ENCODE data around the gene TMCC3.

Gene TMCC3

GRCh38 chr12:94670898-94671297 lies 20.5 kb upstream of the TMCC3 start:
- DNase-seq = no peak

- no peak for DNase-seq
Observed at GRCh38 chr12:94670075-94670474, 19.7 kb upstream of the TMCC3 start.

DNA sequence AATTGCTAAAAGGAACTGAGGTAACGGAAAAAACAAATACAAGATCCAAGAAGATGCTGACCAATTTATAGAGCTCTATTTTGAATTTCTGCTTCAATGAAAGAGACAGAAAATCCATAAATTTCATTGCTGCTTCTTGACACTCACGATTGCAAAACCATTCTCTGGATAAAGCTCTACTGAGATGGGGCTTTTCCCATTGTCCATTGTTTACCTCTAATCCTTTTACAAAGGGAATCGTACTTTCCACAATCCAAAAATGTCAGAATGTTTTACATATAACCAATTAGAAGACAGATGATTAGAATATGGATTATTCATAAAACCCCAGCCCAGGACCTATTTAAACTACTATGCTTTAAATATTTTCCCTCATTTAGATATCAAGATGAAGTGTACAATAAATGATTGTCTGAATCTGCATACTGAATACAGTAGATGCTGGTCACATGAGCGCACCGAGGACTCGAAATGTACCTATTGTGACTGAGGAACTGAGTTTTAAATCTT lies 16.7 kb upstream of the TMCC3 start:
- DNase-seq = no peak

DNA sequence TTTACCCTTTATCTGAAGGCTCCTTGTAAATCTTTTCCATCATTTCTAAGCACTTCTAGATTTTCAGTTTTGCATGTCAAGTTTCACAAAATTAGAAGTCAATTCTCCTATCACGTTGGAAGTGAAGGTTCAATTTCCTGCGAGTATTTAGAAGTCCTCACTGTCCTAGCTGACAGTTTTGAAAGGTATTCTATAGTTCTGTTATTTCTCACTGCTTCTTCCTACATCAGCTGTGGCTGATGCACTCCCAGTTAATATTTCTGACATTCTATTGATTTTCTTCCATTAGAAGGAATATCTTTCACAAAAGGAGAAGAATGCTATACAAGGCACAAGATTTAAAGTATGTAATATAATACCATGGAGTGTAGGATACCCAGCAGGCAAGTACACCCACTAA lies 15.8 kb upstream of the TMCC3 start:
- no peak for DNase-seq

DNA sequence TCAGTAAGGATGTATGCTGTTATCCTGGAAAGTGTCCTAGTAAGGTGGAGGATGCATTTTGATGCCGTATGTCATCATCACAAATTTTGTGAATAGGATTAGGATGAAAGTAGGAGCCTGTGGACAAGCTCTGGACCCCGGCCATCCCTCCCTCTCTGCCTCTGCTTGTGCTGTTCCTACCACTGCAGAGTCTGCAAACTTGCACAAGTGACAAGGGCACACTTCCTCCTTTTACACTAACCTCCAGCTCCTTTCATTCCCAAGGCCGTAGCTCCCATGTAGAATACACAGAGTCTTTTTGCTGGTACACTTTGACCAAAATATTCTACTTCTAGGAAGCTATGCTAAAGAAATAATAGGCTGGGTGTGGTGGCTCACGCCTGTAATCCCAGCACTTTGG lies 13.3 kb upstream of the TMCC3 start:
- no peak for DNase-seq

GRCh38 chr12:94663071-94663470 lies 12.7 kb upstream of the TMCC3 start:
- DNase-seq = no peak

DNA sequence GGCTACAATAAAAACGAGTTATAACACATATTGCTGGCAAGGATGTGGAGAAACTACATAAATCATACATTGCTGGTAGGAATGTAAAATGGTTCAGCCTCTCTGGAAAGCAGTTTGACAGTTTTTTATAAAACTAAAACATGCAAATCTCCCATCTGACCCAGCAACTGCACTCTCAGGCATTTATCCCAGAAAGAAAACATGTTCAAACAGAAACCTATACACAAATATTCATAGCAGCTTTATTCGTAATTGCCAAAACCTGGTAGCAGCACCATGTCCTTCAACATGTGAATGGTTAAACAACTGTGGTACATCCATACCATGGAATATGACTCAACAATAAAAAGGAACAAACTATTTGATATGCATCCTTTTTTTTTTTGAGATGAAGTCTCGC lies 10.1 kb upstream of the TMCC3 start:
- no peak for DNase-seq

DNA sequence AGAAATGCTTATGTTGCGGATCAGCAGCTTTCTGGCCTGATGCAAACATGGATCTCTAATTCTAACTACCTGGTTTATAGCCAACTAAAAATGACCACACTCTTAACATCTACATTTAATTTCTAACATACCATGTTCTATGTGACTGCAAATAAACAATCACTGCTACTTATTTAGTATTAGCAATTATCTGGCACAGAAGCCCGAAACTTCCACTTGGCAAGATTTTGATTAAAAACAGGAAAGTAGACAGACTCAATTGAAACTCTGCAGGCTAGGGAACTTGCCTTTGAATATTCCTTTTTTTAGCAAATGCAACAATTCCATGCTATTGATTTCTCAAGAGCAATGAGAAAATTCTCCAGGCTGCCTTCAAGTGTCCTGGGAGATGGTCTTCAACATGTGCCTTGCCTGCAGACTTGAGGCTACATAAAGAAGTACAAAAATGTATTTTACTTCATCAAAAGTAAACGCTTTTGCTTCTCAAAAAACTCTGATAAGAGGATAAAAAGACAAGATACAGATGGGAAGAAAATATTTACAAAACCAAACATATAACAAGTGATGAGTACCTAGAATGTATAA lies 9.1 kb upstream of the TMCC3 start:
- no peak for DNase-seq

DNA sequence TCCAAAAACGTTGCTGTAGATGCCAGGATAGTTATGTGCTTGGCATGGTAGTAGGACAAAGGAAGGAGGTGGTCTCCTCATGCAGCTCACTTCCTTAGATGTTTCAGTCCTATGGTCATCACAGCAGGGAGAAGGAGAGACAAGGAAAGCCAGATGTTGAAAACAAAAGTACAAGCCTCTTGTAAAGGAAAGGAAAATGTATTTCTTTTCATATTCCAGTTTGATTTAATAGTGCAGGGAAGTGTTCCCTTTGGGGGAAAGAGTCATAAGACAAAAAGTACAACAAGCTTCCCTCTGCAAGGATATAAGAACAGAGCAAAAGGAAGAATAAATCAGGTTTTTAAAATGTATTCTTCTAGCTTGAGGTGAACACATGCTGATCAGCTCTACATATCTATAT lies 8.6 kb upstream of the TMCC3 start:
- no peak for DNase-seq

- no peak for DNase-seq
Observed at GRCh38 chr12:94656556-94656955, 6.2 kb upstream of the TMCC3 start.

DNA sequence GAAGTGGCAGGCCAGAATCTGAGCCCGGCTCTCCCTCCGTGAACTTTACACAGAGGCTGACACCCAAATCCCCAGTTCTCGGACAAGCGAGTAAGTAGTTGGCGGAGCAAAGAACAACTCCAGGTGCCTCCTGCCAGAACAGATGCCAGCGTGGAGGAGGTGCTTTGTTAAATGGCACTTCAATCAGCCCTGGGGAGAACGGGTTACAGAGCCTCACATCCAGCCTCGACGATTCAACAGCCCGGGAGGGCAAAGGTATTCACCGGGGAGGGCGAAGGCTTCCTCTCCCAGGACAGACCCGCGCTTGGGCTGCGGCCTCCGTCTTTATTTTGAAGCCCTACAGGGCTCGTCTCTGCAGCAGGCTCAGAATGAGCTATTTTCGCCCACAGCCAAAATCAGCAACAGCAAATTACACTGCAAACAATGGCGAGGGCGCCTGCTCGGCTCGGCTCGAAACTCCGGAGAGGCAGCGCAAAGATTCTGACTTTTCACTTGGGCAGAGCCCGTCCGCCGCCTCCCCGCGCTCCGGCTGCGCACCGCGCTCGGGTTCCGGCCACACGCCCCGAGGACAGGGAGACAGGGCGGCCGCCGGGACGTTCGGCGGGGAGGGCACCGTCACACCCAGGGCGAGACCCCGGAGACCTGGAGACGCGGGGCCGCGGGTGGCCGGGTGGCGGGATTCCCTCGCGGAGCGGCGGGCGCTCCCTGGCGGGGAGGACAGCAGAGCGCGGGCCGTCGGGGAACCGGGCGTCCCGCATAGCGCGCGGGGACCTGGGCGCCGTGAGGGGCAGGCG lies 811 bp downstream of the TMCC3 start:
- DNase-seq = no peak

- no peak for DNase-seq
Observed at GRCh38 chr12:94648578-94648977, 1.8 kb downstream of the TMCC3 start.

GRCh38 chr12:94644141-94644979 lies 6.0 kb downstream of the TMCC3 start:
- DNase-seq = no peak

DNA sequence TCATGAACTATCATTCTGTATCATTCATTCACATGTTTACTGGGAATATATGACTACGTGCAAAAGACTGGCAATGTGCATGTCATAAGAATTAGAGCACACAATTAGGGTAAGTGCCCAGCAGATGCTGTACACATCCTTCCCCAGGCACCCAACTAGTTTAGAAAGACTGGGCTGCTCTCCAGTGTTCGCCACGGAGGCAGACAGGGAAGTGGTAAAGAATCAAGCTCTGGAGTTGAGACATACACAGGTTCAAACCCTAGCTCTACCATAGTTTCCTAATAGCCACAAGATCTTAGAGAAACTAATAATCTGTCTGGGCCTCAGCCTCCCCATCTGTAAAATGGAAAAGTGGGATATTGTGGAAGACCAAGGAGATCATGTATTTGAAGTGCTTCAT lies 6.8 kb downstream of the TMCC3 start:
- no peak for DNase-seq

DNA sequence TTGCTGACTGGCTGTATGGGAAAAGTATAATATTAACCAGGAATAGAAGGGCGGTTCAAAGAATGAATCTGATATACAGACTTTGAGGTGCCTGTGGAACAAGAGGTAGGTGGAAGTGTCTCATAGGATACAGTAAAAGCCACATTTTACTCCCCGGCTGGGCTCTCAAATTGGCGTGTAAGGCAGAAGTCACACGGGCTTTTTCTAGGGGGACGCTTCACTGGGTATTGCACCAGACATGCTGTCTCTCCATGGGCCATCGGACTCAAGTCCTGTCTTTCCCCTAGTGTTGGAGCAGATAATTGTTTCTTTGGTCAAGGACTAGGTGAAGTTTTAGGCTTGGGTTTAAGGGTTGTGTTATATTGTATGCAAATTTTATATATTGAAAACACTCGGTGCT lies 9.1 kb downstream of the TMCC3 start:
- DNase-seq = no peak

GRCh38 chr12:94640134-94640928 lies 10.0 kb downstream of the TMCC3 start:
- DNase-seq = no peak

DNA sequence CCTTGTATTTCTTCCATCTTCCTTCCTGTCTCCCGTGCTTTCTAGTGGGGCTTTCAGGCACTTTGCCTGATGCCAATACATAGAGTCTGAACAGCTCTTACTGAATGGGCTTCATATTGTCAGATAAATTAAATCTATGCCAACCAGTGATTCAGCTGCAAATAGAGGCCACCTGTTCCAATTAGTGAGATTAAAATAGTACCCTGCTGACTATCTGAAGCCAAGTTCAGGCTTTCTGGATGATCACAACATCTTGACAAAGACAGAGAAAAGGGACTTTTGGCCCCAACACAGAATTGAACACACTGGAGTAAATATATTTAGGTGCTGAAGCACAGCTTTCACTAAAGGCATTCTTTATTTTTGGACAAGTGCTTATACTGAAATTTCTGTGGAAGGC lies 11.8 kb downstream of the TMCC3 start:
- no peak for DNase-seq

DNA sequence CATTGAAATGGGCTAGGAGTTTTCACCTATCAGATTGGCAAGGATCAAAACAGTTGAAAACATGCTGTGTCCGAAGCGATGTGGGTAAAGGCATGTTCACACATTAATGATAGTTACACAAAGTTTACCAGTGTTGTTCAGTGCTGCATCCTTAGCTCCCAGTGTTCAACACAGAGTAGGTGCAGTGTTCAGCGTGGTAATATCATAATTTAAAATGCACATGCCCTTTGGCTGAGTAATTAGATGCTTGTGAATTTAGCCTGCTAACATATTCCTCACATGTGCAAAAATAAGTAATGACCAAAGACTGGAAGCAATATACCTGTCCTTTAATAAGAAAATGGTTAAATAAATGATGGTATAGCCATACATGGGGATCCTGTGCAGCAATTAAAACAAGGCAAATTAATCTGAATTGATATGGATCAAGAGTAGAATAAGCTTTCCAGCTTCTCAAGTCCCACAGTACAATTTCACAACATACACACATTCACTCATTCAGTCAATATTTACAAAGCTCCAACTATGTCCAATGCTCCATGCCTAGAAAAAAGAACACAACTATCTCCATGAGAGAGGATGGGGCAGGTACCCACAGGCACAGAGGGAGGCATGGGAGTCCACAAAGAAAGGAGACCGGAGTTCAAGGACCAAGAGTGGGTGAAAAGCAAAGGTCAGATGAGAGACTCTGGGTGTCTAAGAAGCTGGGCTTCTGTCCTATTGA lies 12.8 kb downstream of the TMCC3 start:
- DNase-seq = no peak

- no peak for DNase-seq
Observed at GRCh38 chr12:94636462-94637085, 13.8 kb downstream of the TMCC3 start.

- no peak for DNase-seq
Observed at GRCh38 chr12:94634717-94635116, 15.6 kb downstream of the TMCC3 start.

DNA sequence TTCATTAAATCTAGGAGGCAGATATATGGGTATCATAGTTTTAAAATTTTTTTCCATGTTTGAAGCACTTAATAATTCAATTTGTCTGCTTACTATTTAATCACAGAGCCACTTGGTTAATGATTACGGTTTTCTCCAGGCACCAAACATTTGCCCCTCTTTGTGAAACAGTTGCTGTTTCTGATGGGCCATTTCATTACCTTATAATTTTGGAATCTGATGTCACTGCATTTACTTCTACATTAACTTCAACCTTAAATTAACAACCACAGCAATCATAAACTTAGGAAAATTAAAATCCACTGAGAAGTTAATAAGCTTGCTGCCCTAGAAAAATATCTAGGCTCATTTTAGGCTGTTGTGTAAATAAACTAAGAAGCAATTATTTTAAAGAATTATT lies 17.0 kb downstream of the TMCC3 start:
- no peak for DNase-seq

DNA sequence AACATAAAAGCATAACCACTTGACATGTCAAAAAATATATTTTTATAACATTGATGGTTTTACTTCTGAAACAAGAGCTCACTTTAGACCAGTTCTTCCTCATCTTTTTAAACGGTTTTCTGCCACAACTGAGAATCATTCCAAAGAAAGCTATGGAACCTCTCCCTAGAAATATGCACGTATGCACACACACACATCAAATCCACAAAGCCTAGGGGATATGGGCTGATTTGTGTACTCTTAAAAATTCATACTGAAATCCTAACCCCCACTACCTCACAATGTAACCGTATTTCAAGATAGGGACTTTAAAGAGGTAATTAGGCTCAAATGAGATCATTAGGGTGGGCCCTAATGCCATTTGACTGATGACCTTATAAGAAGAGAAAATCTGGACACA lies 19.3 kb downstream of the TMCC3 start:
- no peak for DNase-seq

Data from NCI-H2227 treated with DMSO at 0.1 percent for 48 hours (cell line).